Hepatocyte (in vitro differentiated cells): ENCODE measurements around the gene CXCR6.

Experiments used
- EZH2phosphoT487 ChIP-seq: fragments of 200-600 bp; sonication (generic); IDR thresholded peaks from one replicate; pipeline ENCODE4 v1.6.1; 2018; ENCODE audit warnings: antibody characterized with exemption, mild to moderate bottlenecking, low read depth, moderate library complexity; ENCODE audit not compliant: unreplicated experiment, severe bottlenecking
- TF ChIP-seq, protein P1 (sequence below): fragments of 200-600 bp; sonication (generic); IDR thresholded peaks from 2 replicates; pipeline ENCODE4 v1.5.1; 2016; ENCODE audit warnings: antibody characterized with exemption, mild to moderate bottlenecking; ENCODE audit not compliant: poor library complexity

DNA sequence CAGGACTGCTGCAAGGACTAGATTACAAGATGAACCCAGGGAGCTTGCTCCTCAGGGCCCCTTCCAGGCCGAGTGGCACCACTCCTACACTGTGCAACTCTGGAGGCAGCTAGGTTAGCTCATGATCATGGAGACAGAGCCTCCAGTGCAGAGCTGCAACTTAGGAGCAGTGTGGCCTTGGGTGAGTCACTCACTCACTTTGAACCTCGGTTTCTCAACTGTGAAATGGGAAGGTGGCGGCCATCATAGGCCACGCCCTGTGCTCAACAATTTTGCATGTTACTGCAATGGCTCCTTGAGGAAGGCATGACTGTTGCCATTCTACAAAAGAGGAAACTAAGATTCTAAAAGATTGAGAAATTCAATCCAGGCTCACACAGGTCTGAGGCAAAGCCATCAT lies 11.2 kb upstream of the CXCR6 start:
- TF ChIP-seq, protein P1, sequence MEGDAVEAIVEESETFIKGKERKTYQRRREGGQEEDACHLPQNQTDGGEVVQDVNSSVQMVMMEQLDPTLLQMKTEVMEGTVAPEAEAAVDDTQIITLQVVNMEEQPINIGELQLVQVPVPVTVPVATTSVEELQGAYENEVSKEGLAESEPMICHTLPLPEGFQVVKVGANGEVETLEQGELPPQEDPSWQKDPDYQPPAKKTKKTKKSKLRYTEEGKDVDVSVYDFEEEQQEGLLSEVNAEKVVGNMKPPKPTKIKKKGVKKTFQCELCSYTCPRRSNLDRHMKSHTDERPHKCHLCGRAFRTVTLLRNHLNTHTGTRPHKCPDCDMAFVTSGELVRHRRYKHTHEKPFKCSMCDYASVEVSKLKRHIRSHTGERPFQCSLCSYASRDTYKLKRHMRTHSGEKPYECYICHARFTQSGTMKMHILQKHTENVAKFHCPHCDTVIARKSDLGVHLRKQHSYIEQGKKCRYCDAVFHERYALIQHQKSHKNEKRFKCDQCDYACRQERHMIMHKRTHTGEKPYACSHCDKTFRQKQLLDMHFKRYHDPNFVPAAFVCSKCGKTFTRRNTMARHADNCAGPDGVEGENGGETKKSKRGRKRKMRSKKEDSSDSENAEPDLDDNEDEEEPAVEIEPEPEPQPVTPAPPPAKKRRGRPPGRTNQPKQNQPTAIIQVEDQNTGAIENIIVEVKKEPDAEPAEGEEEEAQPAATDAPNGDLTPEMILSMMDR, result no peak
- TF ChIP-seq EZH2phosphoT487, result no peak
